ENCODE data around the gene CXCL8.

DNA sequence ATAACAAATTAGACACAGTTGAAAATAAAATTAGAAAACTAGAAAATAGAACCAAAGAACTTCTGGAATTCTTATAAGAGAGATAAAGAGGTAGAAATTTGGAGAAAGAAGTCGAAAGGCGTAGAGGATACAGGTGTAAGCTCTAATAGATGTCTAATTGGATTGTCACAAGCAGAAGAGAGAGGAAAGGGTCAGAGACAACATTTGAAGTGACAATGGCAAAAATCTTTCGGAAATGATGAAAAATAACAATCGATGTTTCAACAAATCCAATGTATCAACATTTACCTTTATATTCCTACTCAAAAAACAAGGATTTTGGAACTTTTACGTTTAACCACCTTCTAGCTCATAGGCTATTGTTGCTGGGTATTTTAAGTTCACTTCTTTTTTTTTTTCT lies 3.8 kb downstream of the CXCL8 start:
- TF ChIP-seq, protein P1, sequence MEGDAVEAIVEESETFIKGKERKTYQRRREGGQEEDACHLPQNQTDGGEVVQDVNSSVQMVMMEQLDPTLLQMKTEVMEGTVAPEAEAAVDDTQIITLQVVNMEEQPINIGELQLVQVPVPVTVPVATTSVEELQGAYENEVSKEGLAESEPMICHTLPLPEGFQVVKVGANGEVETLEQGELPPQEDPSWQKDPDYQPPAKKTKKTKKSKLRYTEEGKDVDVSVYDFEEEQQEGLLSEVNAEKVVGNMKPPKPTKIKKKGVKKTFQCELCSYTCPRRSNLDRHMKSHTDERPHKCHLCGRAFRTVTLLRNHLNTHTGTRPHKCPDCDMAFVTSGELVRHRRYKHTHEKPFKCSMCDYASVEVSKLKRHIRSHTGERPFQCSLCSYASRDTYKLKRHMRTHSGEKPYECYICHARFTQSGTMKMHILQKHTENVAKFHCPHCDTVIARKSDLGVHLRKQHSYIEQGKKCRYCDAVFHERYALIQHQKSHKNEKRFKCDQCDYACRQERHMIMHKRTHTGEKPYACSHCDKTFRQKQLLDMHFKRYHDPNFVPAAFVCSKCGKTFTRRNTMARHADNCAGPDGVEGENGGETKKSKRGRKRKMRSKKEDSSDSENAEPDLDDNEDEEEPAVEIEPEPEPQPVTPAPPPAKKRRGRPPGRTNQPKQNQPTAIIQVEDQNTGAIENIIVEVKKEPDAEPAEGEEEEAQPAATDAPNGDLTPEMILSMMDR (IDR thresholded peaks at IDR 0.05): no peak
- TF ChIP-seq POLR2AphosphoS5 (IDR thresholded peaks at IDR 0.05; ENCODE audit: insufficient read depth in 1 of 2, low read depth in 1 of 2): no peak
